Heart left ventricle (tissue), 16 donors: Measurements from ENCODE around the gene SV2B. TPM values are rescaled to one million over a fixed set of nuclear protein-coding genes. Genes with fewer than 3 reads are reported as not detected.

ENCODE experiments used
- ATAC-seq, 4 donors: fragments of 200-7000 bp; cut with Tn5 transposase; one replicate each; pipeline ENCODE4 v1.9.1; 2020 to 2022; ENCODE audit warnings: moderate library complexity in 4 of 4, mild to moderate bottlenecking in 3 of 4, moderate number of reproducible peaks in 1 of 4
- DNase-seq, 5 donors: peaks; one replicate each; pipeline ENCODE4 v3.0.0-alpha.2; 2020
- H3K27ac ChIP-seq, 12 donors: fragments of 200-600 bp; sonication (generic) in 4 of 12; one replicate each; pipeline versions ENCODE4 v1.5.0 to v1.8.0; 2016 to 2022; ENCODE audit warnings: mild to moderate bottlenecking in 2 of 12
- H3K27me3 ChIP-seq, 9 donors: fragments of 200-600 bp; sonication (generic) in 2 of 9; one replicate each; pipeline versions ENCODE4 v1.5.1 to v1.8.0; 2016 to 2022; ENCODE audit warnings: mild to moderate bottlenecking in 3 of 9
- H3K36me3 ChIP-seq, 9 donors: fragments of 200-600 bp; sonication (generic) in 2 of 9; one replicate each; pipeline versions ENCODE4 v1.5.0 to v1.8.0; 2018 to 2022; ENCODE audit warnings: mild to moderate bottlenecking in 2 of 9
- H3K4me1 ChIP-seq, 12 donors: fragments of 200-600 bp; sonication (generic) in 4 of 12; one replicate each; pipeline versions ENCODE4 v1.5.0 to v1.8.0; 2016 to 2022; ENCODE audit warnings: mild to moderate bottlenecking in 3 of 12
- H3K4me3 ChIP-seq, 12 donors: fragments of 200-600 bp; sonication (generic) in 4 of 12; one replicate each; pipeline versions ENCODE4 v1.5.0 to v1.8.0; 2017 to 2022; ENCODE audit warnings: mild to moderate bottlenecking in 9 of 12, moderate library complexity in 4 of 12
- H3K9me3 ChIP-seq, 12 donors: fragments of 200-600 bp; sonication (generic) in 4 of 12; one replicate each; pipeline versions ENCODE4 v1.5.0 to v1.8.0; 2016 to 2022; ENCODE audit warnings: mild to moderate bottlenecking in 1 of 12
- CTCF ChIP-seq, 12 donors: fragments of 200-600 bp; sonication (generic) in 4 of 12; IDR thresholded peaks; one replicate each; pipeline versions ENCODE4 v1.5.0 to v1.8.0; 2018 to 2022; ENCODE audit warnings: antibody characterized with exemption in 12 of 12, mild to moderate bottlenecking in 5 of 12
- POLR2A ChIP-seq, 2 donors: fragments of 450-650 bp; IDR thresholded peaks; one replicate each; pipeline ENCODE4 v1.6.1; 2017; ENCODE audit warnings: antibody characterized with exemption in 2 of 2, mild to moderate bottlenecking in 2 of 2, moderate library complexity in 2 of 2
- WGBS, 4 donors: extraction: QIAGEN DNeasy Blood & Tissue Kit in 2 of 4; methylation state at CpG; one replicate each; pipeline versions ENCODE4 v1.1.5 to v1.1.7; 2013 to 2018; 5-methylcytosine and 5-hydroxymethylcytosine counted together
- intact Hi-C, 10 donors: fragments of 100-400 bp; cut with DNase I; formaldehyde crosslinking; loops; one replicate each; pipeline versions ENCODE4 v1.11.1 to v1.14.2; 2022
- polyA plus RNA-seq, 2 donors: library from polyadenylated mRNA; stranded (reverse); fragments of 200-250 nt; gene quantifications; one replicate each; pipeline ENCODE4 v1.2.3, GENCODE V29; 2013
- total RNA-seq, 9 donors: library from RNA; depleted of rRNA in 2 of 9; stranded (reverse); fragments of >200 nt in 2 of 9; fragmentation: NEBNext Ultra II Directional in 3 of 9; extraction: Animal tissue kit (Norgen Biotek cat#: 25700) in 3 of 9; gene quantifications; one replicate each; pipeline versions ENCODE4 v1.1.0 to v1.2.4, GENCODE V29; 2016 to 2023
- donor health status: ischemic (EF 13 %, LVEDD 7.1; RV severe dilation, severe dysfunction).
- donor health status: healthy with polysubstance abuse.
- donor health status: DM: no; HTN: yes; CAD: no.
- donor health status: DM: no; HTN: no; CAD: no.
- donor health status: ischemic (EF 25% LVEDD 6.9; RV normal size, moderate dysfunction).
- donor health status: ischemic (EF 25% LVEDD 5.7; RV mildly dilated, moderate dysfunction).
- donor health status: healthy.
- donor health status: DM: yes; HTN: yes; CAD: no.
- donor health status: ischemic (EF 35%, LVEDD 5.7; RV mildly dilated, moderate dysfunction).
- donor health status: nonischemic (EF 11% LVEDD 7.7; RV severe dilation, severe dysfunction).
- donor health status: DM: yes; HTN: yes; CAD: no.
- donor health status: PGD.
- donor health status: ischemic (EF 29% LVEDD 5.4; RV normal size, mild dysfunction).
- donor health status: nonischemic (EF 23%, LVEDD 6.1; RV moderate dilation, normal function).

The SV2B gene
- total and polyA plus RNA-seq, 11 donors, result 0.42 to 23.5 (median 1.9) TPM

GRCh38 chr15:91224755-91225380, 124.8 kb downstream of the SV2B start:
- TF ChIP-seq POLR2A (IDR thresholded peaks at IDR 0.05) (no peak), CTCF (IDR thresholded peaks at IDR 0.05) (peak; percentile 52 to 80 (median 66))
- ATAC-seq, result peak in 2 of 4 donors; percentile 45 to 64
- no peaks in the 10 kb centered on the region for H3K36me3 ChIP-seq
- 64 to 74% (median 65%) methylated on average over 7 of the region's 7 CpGs for WGBS, 4 donors
- no peaks in the 10 kb centered on the region for H3K9me3 ChIP-seq
- H3K27ac ChIP-seq, result no peak overlapping the region
- H3K27me3 ChIP-seq, result peaks cover 0 to 7% (median 0%) of the 10 kb centered on the region in 9 donors
- no peak overlapping the region for H3K4me3 ChIP-seq
- intact Hi-C loops, result loop anchor here in 8 of 10 donors (1.0 to 10.0 kb wide), 8 partner anchors 47 to 170 kb away; no protein-coding TSS in a partner anchor
- peaks cover 0 to 4% (median 0%) of the 10 kb centered on the region in 12 donors for H3K4me1 ChIP-seq
- DNase-seq, result no peak

GRCh38 chr15:91225741-91226140, 125.7 kb downstream of the SV2B start:
- ATAC-seq, result peak in 1 of 4 donors; percentile 75
- intact Hi-C loops, result loop anchor here in 5 of 10 donors (2.0 to 10.0 kb wide), 5 partner anchors 47 to 171 kb away; no protein-coding TSS in a partner anchor
- no peak for DNase-seq
- peaks cover 0 to 4% (median 0%) of the 10 kb centered on the region in 12 donors for H3K4me1 ChIP-seq
- no peak for TF ChIP-seq POLR2A (IDR thresholded peaks at IDR 0.05)
- TF ChIP-seq CTCF (IDR thresholded peaks at IDR 0.05), result no peak
- 37 to 47% (median 44%) methylated on average over 5 of the region's 5 CpGs for WGBS, 4 donors
- no peaks in the 10 kb centered on the region for H3K9me3 ChIP-seq
- H3K27me3 ChIP-seq, result peaks cover 0 to 7% (median 0%) of the 10 kb centered on the region in 9 donors
- no peaks in the 10 kb centered on the region for H3K36me3 ChIP-seq
- no peak overlapping the region for H3K27ac ChIP-seq
- H3K4me3 ChIP-seq, result no peak overlapping the region

- WGBS, 4 donors, result 55 to 68% (median 64%) methylated on average over 3 of the region's 3 CpGs
- intact Hi-C loops, result loop anchor here in 4 of 10 donors (2.0 to 10.0 kb wide), 4 partner anchors 45 to 172 kb away; no protein-coding TSS in a partner anchor
These were observed 127.1 kb downstream of the SV2B start for GRCh38 chr15:91227117-91227516.

More at GRCh38 chr15:91227117-91227516, 127.1 kb downstream of the SV2B start:
- H3K4me1 ChIP-seq, result peaks cover 0 to 4% (median 0%) of the 10 kb centered on the region in 12 donors
- peaks cover 0 to 7% (median 0%) of the 10 kb centered on the region in 9 donors for H3K27me3 ChIP-seq
- H3K36me3 ChIP-seq, result no peaks in the 10 kb centered on the region
- H3K27ac ChIP-seq, result no peak overlapping the region
- H3K4me3 ChIP-seq, result no peak overlapping the region
- DNase-seq (no peak), ATAC-seq (no peak)
- no peaks in the 10 kb centered on the region for H3K9me3 ChIP-seq
- TF ChIP-seq CTCF (IDR thresholded peaks at IDR 0.05), result no peak
- TF ChIP-seq POLR2A (IDR thresholded peaks at IDR 0.05), result no peak
